ENCODE measurements around the gene TNS3.
"Not testable (repeated sequence)": the region's sequence is repeated elsewhere in the genome, so short reads cannot be mapped to it uniquely, and the experiment has no call there.

Gene TNS3

GRCh38 chr7:47581804-47582763, at the start of gene TNS3:
Gene TNS3 (minus strand): TSS chr7:47582111. CDS start chr7:47439636, 142,475 bp downstream.
- peak; percentile 26 for DNase-seq

GRCh38 chr7:47631711-47632110, 49.8 kb upstream of the TNS3 start:
- DNase-seq = no peak

- no peak for DNase-seq
Observed at GRCh38 chr7:47627580-47628283, 45.8 kb upstream of the TNS3 start.

DNA sequence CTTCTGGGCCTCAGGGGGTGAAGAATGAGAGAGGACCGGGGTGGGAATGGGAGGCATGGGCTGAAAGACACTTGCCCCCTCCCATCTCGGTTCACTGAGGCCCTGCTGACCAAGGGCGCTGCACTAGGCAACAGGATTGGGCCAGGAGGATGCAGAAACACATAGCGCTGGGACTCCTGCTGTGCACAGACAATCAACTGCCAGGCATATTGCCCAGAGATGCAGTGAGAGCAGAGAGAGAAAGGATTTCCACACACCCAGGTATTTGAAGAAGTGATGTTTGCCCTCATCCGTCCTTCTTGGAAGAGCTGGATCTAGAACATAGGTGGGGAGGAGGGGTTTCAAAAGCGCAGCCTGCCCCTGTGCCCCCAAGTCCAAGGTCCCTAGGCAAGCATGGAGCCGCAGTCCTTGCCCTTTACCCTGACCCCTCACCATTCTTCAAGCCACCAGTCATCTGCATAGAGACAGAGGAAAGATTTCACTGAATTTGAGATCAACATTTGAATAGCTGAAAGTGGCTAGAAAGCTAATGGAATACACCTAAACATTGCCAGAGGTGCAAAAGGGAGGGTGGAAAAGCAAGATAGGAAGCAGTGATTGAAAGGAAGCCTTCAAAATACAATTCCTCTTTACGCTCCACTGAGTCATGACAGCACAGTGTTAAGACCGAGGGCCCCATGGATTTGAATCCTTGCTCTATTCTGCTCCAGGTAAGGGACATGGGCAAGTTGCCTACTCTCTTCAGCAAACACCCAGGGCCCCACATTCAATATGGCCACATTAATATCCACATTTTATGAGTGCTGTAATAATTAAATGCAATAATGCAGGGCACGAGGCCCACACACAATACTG, 44.2 kb upstream of the TNS3 start:
- DNase-seq = peak; percentile 51

GRCh38 chr7:47624689-47625088, 42.8 kb upstream of the TNS3 start:
- no peak for DNase-seq

DNA sequence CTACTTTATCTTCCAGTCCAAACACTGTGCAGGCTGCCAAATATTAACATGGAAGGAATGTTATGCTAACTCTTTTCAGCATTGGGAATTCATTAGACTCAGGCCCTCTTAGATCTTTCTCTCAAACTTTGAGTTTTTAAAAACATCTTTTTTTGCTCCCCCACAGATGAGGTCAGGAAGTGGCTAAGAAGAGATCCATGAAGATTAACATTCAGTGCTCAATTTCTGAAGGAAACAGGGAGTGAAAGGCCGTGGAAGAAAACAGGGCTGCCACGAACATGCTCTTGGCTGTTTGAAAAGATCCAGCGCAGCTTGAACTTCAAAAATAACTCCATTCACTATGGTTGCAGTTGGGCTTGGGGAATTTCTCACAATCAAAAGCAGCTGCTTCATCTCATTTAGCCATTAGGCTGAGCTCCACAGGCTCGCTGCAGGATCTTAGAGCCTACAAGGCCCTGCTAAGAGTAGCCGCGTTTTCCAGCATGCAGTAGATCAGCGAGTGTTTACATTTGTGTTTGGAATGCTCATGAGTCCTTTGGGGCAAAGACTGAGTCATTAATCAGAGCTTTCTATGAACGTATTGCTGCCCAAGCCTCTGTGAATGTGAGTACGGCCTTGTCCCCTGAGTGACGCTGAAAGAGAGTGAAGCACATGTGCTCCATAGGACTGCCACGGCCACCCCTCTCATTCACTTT, 41.2 kb upstream of the TNS3 start:
- no peak for DNase-seq

DNA sequence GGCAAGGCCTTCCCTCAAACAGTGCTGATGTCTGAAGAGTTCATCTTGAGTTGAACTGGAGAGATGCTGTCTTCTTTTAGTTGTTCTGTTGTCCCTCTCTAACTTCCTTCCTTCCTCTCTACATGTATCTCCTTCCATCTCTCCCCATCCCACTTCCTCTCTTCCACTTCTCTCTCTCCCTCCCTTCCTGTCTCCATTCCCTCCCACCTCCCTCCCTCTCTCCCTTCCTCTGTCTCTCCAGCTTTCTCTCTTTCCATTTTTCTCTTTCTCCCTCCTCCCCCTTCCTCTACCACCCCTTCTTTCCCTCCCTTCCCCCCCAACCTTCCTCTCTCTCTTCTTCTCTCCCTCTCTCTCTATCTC, 40.7 kb upstream of the TNS3 start:
- DNase-seq = no peak

DNA sequence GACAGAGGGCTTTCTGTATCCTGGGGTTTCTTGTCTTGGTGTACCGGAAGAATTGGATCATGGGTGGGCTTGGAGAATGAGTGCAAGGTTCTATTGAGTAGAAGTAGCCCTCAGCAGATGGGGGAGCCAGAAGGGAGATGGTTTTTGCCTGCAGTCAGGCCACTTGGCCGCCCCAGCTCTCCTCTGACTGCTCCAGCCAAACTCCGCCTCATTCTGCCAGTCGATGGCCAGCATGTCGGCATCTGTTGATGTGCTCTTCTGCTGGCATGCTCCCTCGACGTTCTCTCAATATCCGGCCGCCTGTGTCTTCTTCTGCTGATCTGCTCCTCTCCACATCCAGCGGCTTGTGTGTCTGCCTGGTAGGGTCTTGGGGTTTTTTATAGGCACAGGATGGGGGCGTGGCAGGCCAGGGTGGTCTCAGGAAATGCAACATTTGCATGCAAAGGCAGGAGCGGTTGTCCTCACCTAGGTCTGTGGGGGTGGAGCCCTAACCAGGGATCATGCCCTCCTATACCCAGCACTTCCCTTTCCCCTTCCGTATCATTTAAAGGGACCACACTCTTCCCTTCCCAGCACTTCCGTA, 40.2 kb upstream of the TNS3 start:
- no peak for DNase-seq

DNA sequence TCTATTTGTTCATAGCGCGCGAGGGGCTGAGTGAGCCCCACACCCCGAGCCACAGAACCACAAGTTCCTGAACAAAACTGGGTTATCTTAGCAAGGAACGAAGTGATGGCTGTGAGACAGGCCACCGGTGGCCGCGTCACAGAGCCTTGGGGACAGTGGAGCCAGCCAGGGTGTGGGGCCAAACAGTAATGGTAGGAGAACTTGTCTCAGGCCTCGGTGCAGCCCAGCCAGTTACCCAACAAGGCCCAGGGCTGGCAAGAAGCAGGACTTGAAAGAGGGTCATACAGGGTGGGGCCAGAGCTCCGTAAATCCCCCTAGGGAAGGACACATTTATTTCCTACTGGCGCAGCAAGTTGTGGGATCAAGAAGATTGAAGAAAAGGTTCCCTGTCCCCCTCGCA, 39.4 kb upstream of the TNS3 start:
- DNase-seq = no peak

DNA sequence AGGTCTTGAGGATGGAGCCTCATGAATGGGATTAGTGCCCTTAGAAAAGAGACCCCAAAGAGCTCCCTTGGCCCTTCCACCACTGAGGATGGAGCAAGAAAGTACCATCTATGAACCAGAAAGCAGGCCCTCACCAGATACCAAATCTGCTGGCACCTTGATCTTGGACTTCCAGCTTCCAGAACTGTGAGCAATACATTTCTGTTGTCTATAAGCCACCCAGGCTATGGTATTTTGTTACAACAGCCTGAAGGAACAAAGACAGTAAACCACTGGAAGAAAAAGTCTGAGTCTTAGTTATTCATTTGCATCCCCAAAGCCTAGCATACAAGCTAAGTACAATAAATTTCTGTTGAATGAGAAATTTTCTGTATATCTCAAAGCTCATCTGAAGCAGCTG, 37.9 kb upstream of the TNS3 start:
- DNase-seq = no peak

DNA sequence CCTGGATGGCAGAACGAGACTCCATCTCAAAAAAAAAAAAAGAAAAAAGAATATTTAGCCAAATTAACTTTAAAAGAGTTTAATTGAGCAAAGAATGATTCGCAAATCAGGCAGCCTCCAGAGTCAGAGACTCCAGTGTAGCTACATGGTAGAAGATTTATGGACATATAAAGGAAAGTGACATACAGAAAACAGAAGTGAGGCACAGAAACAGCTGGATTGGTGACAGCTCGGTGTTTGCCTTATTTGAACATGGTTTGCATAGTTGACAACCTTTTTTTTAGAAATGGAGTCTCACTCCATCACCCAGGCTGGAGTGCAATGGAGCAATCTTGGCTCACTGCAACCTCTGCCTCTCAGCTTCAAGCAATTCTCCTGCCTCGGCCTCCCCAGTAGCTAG, 35.2 kb upstream of the TNS3 start:
- DNase-seq = no peak

DNA sequence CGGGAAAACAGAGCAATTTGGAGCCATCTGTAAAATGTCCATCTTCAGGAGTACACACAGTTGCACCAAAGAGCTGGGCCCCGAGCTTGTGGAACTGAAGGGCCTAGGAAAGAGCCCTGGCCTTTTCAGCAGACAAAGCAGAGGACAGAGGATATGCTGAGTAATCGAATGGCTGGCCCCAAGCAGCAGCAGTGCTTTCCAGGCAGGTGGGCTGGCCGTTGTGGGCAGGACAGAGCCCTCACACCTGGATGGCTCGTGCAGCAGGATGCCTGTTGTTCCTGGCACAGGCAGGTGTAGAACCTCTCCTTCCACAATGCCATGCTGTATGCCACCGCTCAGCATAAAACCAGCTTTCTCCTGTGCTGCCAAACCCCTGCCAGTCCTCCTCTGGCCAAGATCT, 32.5 kb upstream of the TNS3 start:
- no peak for DNase-seq

DNA sequence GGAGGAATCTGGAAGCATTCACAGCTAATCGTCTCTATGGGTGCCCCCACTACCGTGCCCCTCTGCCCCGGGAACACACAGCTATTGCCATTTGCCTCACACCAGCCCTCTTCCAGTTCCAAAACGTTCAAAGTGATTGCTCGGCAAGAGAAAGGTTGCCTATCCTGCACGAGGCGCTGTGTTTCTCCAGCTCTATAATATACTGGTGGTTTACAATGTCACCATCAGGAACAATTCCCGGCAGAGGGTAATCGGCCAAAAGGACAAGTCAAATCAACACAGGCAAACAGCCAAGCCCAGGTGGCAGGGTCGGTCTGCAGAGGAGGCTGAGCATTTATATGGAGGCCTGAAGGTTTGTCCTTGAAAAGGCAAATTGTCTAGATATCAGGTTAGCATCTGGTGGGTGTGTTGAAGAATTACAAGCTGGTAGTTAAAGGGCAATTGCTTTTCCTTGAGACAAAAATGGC, 29.2 kb upstream of the TNS3 start:
- DNase-seq = peak; percentile 54

GRCh38 chr7:47610506-47611044, 28.7 kb upstream of the TNS3 start:
- peak; percentile 60 for DNase-seq

DNA sequence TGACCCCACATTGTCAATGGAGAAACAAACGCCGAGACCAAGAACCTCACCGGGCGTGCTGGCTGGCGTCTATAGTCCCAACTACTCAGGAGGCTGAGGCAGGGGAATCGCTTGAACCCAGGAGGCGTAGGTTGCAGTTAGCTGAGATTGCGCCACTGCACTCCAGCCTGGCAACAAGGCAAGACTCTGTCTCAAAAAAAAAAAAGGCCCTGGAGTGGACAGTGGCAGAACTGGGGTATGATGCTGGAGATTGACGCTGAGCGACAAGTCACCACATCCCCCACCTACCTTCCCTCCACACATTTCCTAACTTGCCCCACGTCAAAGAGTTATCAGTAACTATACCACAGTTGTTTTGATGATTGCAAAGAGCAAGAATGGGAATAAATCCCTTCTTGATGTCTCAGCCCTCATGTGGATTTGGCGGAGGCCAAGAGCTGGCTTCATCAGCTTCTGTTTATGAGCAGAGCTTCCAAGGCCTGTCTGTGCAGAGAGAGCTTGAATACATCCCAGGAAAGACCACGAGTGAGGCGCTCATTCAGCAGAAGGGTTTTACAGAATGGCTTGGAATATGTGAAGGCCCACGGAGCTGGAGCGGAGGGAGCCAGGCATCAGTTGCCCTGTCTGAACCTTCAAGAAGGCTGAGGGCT, 28.0 kb upstream of the TNS3 start:
- no peak for DNase-seq

DNA sequence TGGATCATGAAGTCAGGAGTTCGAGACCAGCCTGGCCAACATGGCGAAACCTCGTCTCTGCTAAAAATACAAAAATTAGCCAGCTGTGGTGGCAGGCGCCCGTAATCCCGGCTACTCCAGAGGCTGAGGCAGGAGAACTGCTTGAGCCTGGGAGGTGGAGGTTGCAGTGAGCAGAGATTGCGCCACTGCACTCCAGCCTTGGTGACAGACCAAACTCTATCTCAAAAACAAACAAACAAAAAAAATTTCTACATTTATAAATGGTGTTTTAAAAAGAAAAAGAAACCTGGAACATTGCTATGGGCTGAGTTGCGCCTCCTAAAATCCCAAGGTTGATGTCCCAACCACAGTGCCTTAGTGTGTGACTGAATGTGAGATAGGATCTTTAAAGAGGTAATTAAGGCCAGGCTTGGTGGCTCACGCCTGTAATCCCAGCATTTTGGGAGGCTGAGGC, 24.7 kb upstream of the TNS3 start:
- DNase-seq = not testable (repeated sequence)

GRCh38 chr7:47605816-47606575, 24.1 kb upstream of the TNS3 start:
- no peak for DNase-seq

DNA sequence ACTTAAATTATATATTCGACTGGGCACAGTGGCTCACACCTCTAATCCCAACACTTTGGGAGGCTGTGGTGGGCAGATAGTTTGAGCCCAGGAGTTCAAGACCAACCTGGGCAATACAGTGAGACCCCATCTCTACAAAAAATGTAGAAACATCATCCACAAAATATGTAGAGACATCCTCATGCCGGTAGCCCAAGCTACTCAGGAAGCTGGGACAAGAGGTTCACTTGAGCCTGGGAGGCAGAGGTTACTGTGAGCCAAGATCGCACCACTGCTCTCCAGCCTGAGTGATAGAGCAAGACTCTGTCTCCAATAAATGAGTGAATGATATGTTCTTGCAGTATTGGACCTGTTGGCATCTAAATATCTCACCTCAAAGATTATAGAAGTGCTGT, 22.6 kb upstream of the TNS3 start:
- no peak for DNase-seq

- not testable (repeated sequence) for DNase-seq
Observed at GRCh38 chr7:47603514-47604255, 21.8 kb upstream of the TNS3 start.

Data from NCI-H1092 treated with DMSO at 0.1 percent for 48 hours (cell line).